ENCODE data around the gene GLA. TPM values are rescaled to one million over a fixed set of nuclear protein-coding genes. Genes with fewer than 3 reads are reported as not detected.

Gene GLA
- total RNA-seq, 1 experiment from 2014 or later = 46.0 TPM

DNA sequence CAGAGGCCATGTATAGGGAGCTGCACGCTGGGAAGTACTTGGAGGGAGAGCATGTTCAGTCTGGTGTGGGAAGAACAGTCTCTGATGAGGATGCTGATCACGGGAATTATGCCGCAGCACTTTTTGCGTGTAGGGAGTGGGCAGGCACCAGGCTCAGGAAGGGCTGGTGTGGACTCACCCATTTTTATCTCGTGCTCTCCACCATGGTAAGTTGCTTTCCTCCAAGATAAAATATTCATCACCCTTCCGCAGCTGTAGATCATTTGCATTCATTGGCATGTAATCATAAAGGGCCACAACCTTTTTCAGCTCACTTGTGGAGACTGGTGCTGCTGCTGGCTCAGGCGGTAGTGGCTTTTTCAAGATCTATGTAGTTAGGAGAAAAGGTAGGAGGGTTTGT lies 47.3 kb downstream of the GLA start:
- Histone ChIP-seq H3K4me1 (no peaks in the 10 kb centered on the region), H3K9me3 (no peaks in the 10 kb centered on the region), H3K27me3 (replicated peaks; ENCODE audit: control insufficient read depth, insufficient read depth, low read length) (no peaks in the 10 kb centered on the region), H3K4me3 (ENCODE audit: low read depth, low read length) (no peak overlapping the region), H3K36me3 (ENCODE audit: control insufficient read depth, insufficient read depth, low read length) (no peaks in the 10 kb centered on the region)
- Mint-ChIP-seq H3K27me3 (ENCODE audit: insufficient read depth, unreplicated experiment) (no peaks in the 10 kb centered on the region), H3K27ac (ENCODE audit: unreplicated experiment) (no peak overlapping the region), H3K9me3 (ENCODE audit: unreplicated experiment) (no peaks in the 10 kb centered on the region), H3K36me3 (ENCODE audit: insufficient read depth, unreplicated experiment) (no peaks in the 10 kb centered on the region), H3K4me3 (ENCODE audit: unreplicated experiment) (no peak overlapping the region), H3K4me1 (ENCODE audit: low read depth, unreplicated experiment) (no peaks in the 10 kb centered on the region)
- ChIA-PET CTCF (no interaction called here), POLR2A (no interaction called here)
- TF ChIP-seq, protein P1, sequence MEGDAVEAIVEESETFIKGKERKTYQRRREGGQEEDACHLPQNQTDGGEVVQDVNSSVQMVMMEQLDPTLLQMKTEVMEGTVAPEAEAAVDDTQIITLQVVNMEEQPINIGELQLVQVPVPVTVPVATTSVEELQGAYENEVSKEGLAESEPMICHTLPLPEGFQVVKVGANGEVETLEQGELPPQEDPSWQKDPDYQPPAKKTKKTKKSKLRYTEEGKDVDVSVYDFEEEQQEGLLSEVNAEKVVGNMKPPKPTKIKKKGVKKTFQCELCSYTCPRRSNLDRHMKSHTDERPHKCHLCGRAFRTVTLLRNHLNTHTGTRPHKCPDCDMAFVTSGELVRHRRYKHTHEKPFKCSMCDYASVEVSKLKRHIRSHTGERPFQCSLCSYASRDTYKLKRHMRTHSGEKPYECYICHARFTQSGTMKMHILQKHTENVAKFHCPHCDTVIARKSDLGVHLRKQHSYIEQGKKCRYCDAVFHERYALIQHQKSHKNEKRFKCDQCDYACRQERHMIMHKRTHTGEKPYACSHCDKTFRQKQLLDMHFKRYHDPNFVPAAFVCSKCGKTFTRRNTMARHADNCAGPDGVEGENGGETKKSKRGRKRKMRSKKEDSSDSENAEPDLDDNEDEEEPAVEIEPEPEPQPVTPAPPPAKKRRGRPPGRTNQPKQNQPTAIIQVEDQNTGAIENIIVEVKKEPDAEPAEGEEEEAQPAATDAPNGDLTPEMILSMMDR (IDR thresholded peaks at IDR 0.05; ENCODE audit: insufficient read depth in 1 of 2, low read depth in 1 of 2, low read length in 1 of 2, severe bottlenecking in 1 of 2, unreplicated experiment in 1 of 2) = no peak
- BruUV-seq (replicated peaks) = no TSS peak
- no peak for DNase-seq
- intact Hi-C loops (cut with micrococcal nuclease; ENCODE audit: unreplicated experiment) = no loop called here

DNA sequence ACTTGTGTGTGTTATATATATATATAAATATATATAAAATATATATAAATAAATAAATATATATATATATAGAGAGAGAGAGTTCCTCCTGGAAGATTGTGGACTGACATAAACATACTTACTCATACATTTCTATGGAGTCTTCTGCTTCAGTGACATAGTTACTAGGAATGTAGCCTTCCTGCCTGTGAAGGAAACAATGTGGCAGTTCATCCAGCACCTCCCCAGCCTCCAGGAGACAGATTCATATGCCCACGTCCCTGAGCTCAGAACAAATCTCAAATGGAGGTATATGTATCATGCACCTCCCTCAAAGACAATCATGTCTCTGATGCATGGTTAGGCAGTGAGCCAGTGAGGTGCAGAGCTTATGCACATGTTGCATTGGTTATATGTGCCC lies 47.8 kb downstream of the GLA start:
- H3K4me1 ChIP-seq = no peaks in the 10 kb centered on the region
- POLR2A ChIA-PET = no interaction called here

DNA sequence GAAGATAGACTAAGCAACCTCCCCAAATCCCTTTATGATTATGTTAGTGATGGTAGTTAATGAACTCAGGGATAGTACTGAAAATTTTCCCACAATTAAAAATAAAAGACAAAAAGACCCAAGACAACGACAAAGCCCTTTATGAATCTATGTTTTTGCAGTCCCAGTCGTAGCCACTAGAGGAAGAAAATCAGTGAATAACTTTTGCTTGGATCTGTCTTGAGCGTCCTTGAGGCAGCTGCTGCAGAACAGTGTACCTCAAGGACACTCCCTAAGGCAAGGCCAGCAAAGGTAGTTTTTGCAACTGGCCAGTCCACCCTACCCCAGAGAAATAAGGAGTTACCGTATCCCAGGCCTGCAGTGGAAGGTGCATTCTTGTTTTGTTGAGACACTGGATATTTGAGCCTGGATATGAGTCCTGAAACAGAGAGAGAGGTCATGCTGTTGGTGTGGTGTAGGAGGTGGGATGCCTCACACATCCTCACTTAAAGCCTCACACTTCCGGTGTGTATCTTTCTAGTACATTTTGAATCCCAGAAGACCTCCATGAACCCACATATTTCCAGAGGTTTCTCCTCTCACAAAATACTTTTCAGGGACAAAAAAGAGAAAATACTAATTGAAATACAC lies 50.4 kb downstream of the GLA start:
- Mint-ChIP-seq H3K27ac (ENCODE audit: unreplicated experiment) (no peak overlapping the region), H3K4me3 (ENCODE audit: unreplicated experiment) (no peak overlapping the region), H3K36me3 (ENCODE audit: insufficient read depth, unreplicated experiment) (no peaks in the 10 kb centered on the region), H3K9me3 (ENCODE audit: unreplicated experiment) (no peaks in the 10 kb centered on the region), H3K4me1 (ENCODE audit: low read depth, unreplicated experiment) (peaks cover 8% of the 10 kb centered on the region), H3K27me3 (ENCODE audit: insufficient read depth, unreplicated experiment) (no peaks in the 10 kb centered on the region)
- TF ChIP-seq, protein P1 (IDR thresholded peaks at IDR 0.05; ENCODE audit: insufficient read depth in 1 of 2, low read depth in 1 of 2, low read length in 1 of 2, severe bottlenecking in 1 of 2, unreplicated experiment in 1 of 2) = peak; percentile 17 to 20
- Histone ChIP-seq H3K4me3 (ENCODE audit: low read depth, low read length) (no peak overlapping the region), H3K9me3 (no peaks in the 10 kb centered on the region), H3K4me1 (no peaks in the 10 kb centered on the region), H3K36me3 (ENCODE audit: control insufficient read depth, insufficient read depth, low read length) (no peaks in the 10 kb centered on the region), H3K27me3 (replicated peaks; ENCODE audit: control insufficient read depth, insufficient read depth, low read length) (no peaks in the 10 kb centered on the region)
- intact Hi-C loops (cut with micrococcal nuclease; ENCODE audit: unreplicated experiment) = no loop called here
- no TSS peak for BruUV-seq (replicated peaks)
- POLR2A ChIA-PET = no interaction called here
- CTCF ChIA-PET = no interaction called here
- DNase-seq = peak in 1 of 2 experiments; percentile 5

More for the DNA sequence above, 47.8 kb downstream of the GLA start:
- Mint-ChIP-seq H3K36me3 (ENCODE audit: insufficient read depth, unreplicated experiment) (no peaks in the 10 kb centered on the region), H3K27me3 (ENCODE audit: insufficient read depth, unreplicated experiment) (no peaks in the 10 kb centered on the region), H3K9me3 (ENCODE audit: unreplicated experiment) (no peaks in the 10 kb centered on the region), H3K4me3 (ENCODE audit: unreplicated experiment) (no peak overlapping the region), H3K27ac (ENCODE audit: unreplicated experiment) (no peak overlapping the region), H3K4me1 (ENCODE audit: low read depth, unreplicated experiment) (no peaks in the 10 kb centered on the region)
- H3K27me3 ChIP-seq (replicated peaks; ENCODE audit: control insufficient read depth, insufficient read depth, low read length) = no peaks in the 10 kb centered on the region
- CTCF ChIA-PET = no interaction called here
- H3K9me3 ChIP-seq = no peaks in the 10 kb centered on the region
- BruUV-seq (replicated peaks) = no TSS peak
- H3K36me3 ChIP-seq (ENCODE audit: control insufficient read depth, insufficient read depth, low read length) = no peaks in the 10 kb centered on the region
- no peak overlapping the region for H3K4me3 ChIP-seq (ENCODE audit: low read depth, low read length)
- TF ChIP-seq, protein P1 (IDR thresholded peaks at IDR 0.05; ENCODE audit: insufficient read depth in 1 of 2, low read depth in 1 of 2, low read length in 1 of 2, severe bottlenecking in 1 of 2, unreplicated experiment in 1 of 2) = no peak
- intact Hi-C loops (cut with micrococcal nuclease; ENCODE audit: unreplicated experiment) = no loop called here
- DNase-seq = no peak
